ENCODE results near the gene RBM8A. TPM values are rescaled to one million over a fixed set of nuclear protein-coding genes. Genes with fewer than 3 reads are reported as not detected.

The RBM8A gene
- polyA plus RNA-seq, 2 of the 4 experiments (the other 2 are of a cell fraction), result 240 to 281 TPM

GRCh38 chr1:145967288-145967687 lies 40.0 kb upstream of the RBM8A start (continued):
- TF ChIP-seq REST (IDR thresholded peaks at IDR 0.05) (no peak), HOXB13 (CRISPR knock-in tag; IDR thresholded peaks at IDR 0.05; ENCODE audit: low read depth) (no peak), USF2 (IDR thresholded peaks at IDR 0.05) (no peak), ELK1 (IDR thresholded peaks at IDR 0.05; ENCODE audit: low read depth, low read length) (no peak), HDAC2 (IDR thresholded peaks at IDR 0.05) (no peak)

- POLR2A ChIA-PET, result interaction anchor here (0.6 to 3.1 kb wide), 8 partner anchors 8 to 684 kb away, joined by 3 to 39 read pairs (median 6); partner anchors contain the start of genes PIAS3 and RBM8A
- WGBS (ENCODE audit: missing lambda C conversion rate), result 22% methylated on average over 5 of the region's 5 CpGs
- FAIRE-seq (no peak), ATAC-seq (no peak), DNase-seq (ENCODE audit: low read depth in 1 of 2, low spot score in 1 of 2) (no peak)
- Histone ChIP-seq H3K4me3 (peak overlapping the region; percentile 55), H3K4me1 (peaks cover 33% of the 10 kb centered on the region), H3K27ac (peak overlapping the region; percentile 78 to 87), H3K4me2 (peak overlapping the region; percentile 92), H3K9me3 (peaks cover 10% of the 10 kb centered on the region; the same call in 2 of the 3 replicates)
- CTCF ChIA-PET, result interaction anchor here (0.8 to 9.1 kb wide), 8 partner anchors 14 to 73 kb away, joined by 3 to 110 read pairs (median 4); partner anchors contain the start of gene ITGA10
- no peak for TF ChIP-seq JUNB (IDR thresholded peaks at IDR 0.05)
- TF ChIP-seq RAD21 (conservative IDR thresholded peaks at IDR 0.05 in 1 of 2, IDR thresholded peaks at IDR 0.05 in 1 of 2), result no peak
Measured at GRCh38 chr1:145965119-145965744, 37.9 kb upstream of the RBM8A start.

DNA sequence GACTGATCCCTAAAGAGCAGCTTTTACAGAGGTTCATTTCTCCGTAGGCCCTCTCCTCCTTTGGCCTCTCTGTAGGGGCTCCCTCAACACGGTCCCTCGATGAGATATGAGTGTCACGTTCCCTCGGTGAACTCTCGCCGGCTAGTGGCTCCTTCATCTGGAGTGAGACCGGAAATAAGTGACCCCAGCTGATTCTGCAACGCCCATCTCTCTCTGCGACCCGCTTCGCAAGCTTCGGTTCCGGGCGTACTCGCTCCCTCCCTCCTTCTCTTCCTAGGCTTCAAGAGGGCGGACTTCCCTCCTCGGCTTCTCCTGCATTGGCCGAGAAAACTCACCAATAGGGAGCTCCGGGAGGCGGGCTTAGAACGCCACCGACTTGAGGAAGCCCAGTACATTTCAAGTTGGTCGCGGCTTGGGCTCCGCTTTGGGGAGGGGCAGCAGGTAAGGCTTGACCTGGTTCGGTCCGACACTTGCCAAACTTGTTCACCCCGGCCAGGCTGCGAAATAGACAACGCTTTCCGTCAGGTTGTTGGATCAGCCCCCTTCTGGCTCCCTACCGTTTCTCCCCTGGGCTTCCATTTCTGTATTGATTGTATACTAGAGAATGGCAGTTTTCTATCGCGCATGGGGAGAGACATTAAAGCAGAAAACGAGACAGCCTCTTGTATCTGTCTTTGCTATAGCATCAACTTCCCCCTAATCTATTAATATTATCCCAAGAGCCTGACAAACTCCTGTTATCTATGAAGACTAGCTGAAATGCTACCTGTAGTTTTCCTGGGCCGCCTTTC lies 37.2 kb upstream of the RBM8A start, which contains the start of the genes ANKRD34A and POLR3GL:
TSS of gene ANKRD34A (minus strand) at position 248 of the 791 bp plus-strand sequence. CDS start 2,816 bp downstream, outside the sequence.
TSS of gene POLR3GL (plus strand) at position 363 of the 791 bp plus-strand sequence. CDS start 10,176 bp downstream, outside the sequence.
- peaks cover 10% of the 10 kb centered on the region; the same call in 2 of the 3 replicates for H3K9me3 ChIP-seq
- peak within 1 kb of the TSS; percentile 55 for H3K4me3 ChIP-seq
- H3K4me1 ChIP-seq, result peaks cover 39% of the 10 kb centered on the region
- POLR2A ChIA-PET, result interaction anchor here (0.6 to 3.1 kb wide), 10 partner anchors 9 to 105 kb away, joined by 3 to 39 read pairs (median 4); partner anchors contain the start of genes PIAS3 and RBM8A
- CTCF ChIA-PET, result interaction anchor here (0.8 to 9.1 kb wide), 9 partner anchors 15 to 73 kb away, joined by 3 to 110 read pairs (median 4); partner anchors contain the start of genes ITGA10 and RBM8A
- peak in 1 of 2 experiments; percentile 59; a peak in 1 of 5 replicates for TF ChIP-seq JUN (IDR thresholded peaks at IDR 0.05)
- no peak for TF ChIP-seq CEBPB (IDR thresholded peaks at IDR 0.05)
- TF ChIP-seq POLR2A (IDR thresholded peaks at IDR 0.05; ENCODE audit: low read length), result peak; percentile 79
- TF ChIP-seq, protein P1, sequence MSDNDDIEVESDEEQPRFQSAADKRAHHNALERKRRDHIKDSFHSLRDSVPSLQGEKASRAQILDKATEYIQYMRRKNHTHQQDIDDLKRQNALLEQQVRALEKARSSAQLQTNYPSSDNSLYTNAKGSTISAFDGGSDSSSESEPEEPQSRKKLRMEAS (IDR thresholded peaks at IDR 0.05), result peak; percentile 67
- peak; percentile 84 to 92 for ATAC-seq
- FAIRE-seq, result no peak
- peak; percentile 93 to 95 for DNase-seq (ENCODE audit: low read depth in 1 of 2, low spot score in 1 of 2)
- H3K27ac ChIP-seq, result peak within 1 kb of the TSS; percentile 78 to 87
- peak within 1 kb of the TSS; percentile 92 for H3K4me2 ChIP-seq
- WGBS (ENCODE audit: missing lambda C conversion rate), result 6% methylated on average over 30 of the region's 37 CpGs

Data from A549 (cell line).